Lower lobe of right lung (tissue), 2 donors: ENCODE data around the gene PAK2. TPM values are rescaled to one million over a fixed set of nuclear protein-coding genes. Genes with fewer than 3 reads are reported as not detected.

Experiments used
- ATAC-seq, 2 donors: fragments of 200-7000 bp; cut with Tn5 transposase; one replicate each; pipeline ENCODE4 v1.9.1; 2020 to 2022; ENCODE audit warnings: mild to moderate bottlenecking in 2 of 2, moderate library complexity in 2 of 2
- DNase-seq: peaks from one replicate; pipeline ENCODE4 v3.0.0-alpha.2; 2020
- H3K27ac ChIP-seq: fragments of 200-600 bp; one replicate; pipeline ENCODE4 v1.8.0; 2022
- H3K27me3 ChIP-seq: fragments of 200-600 bp; one replicate; pipeline ENCODE4 v1.8.0; 2022; ENCODE audit warnings: low read depth
- H3K36me3 ChIP-seq: fragments of 200-600 bp; one replicate; pipeline ENCODE4 v1.8.0; 2022; ENCODE audit warnings: mild to moderate bottlenecking
- H3K4me1 ChIP-seq: fragments of 200-600 bp; one replicate; pipeline ENCODE4 v1.8.0; 2022
- H3K4me3 ChIP-seq: fragments of 200-600 bp; one replicate; pipeline ENCODE4 v1.8.0; 2022; ENCODE audit warnings: mild to moderate bottlenecking
- H3K9me3 ChIP-seq: fragments of 200-600 bp; one replicate; pipeline ENCODE4 v1.8.0; 2022
- intact Hi-C: fragments of 100-400 bp; cut with DNase I; formaldehyde crosslinking; loops from one replicate; pipeline ENCODE4 v1.11.0; 2022
- total RNA-seq: library from RNA; stranded (reverse); fragmentation: NEBNext Ultra II Directional; extraction: Animal tissue kit (Norgen Biotek cat#: 25700); gene quantifications from one replicate; pipeline ENCODE4 v1.2.1, GENCODE V29; 2021
- TF ChIP-seq, protein P1 (sequence below): fragments of 200-600 bp; IDR thresholded peaks from one replicate; pipeline ENCODE4 v1.8.0; 2022; ENCODE audit warnings: antibody characterized with exemption, mild to moderate bottlenecking
- donor health status: DM: no; HTN: yes; CAD: no; lungs with severe emphysema.

The PAK2 gene
- total RNA-seq, 1 donor from 2014 or later, result 80.7 TPM

DNA sequence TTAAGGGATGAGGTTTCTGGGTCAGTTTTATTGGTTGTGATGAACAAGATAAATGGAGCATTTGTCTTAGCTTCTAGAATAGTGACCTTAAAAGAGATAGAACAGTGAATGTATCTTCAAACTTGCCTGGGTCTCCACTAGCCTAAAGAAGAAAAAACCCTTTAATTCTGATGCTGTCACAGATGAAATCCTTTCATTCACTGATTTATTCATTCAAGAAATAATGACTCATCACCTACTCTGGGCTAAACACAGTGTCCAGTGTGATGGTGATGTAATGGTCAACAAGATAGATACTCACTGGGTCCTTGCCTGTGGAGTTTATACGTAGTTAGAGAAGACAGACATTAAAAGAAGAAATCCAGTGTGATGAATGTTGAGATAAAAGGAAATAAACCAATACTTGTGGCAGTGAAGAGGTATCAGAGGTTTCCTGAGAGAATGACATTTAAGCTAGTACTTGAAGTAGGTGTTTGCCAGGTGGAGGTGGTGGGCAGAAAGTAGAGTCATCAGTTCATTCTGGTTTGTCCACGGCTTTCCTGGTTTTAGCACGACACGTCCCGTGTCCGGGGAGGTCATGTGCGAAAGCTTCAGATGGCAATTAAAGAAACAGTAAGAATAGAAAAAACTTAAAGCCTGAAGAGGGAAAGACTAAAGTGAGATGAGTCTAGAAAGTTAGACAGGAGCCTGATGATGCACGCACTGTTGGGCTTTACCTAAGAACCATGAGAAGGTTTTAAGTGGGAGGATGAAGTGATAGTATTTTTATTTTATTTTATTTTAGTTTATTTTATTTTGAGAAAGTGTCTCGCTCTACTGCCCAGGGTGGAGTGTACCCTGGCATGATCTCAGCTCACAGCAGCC lies 18.5 kb downstream of the PAK2 start:
- TF ChIP-seq, protein P1, sequence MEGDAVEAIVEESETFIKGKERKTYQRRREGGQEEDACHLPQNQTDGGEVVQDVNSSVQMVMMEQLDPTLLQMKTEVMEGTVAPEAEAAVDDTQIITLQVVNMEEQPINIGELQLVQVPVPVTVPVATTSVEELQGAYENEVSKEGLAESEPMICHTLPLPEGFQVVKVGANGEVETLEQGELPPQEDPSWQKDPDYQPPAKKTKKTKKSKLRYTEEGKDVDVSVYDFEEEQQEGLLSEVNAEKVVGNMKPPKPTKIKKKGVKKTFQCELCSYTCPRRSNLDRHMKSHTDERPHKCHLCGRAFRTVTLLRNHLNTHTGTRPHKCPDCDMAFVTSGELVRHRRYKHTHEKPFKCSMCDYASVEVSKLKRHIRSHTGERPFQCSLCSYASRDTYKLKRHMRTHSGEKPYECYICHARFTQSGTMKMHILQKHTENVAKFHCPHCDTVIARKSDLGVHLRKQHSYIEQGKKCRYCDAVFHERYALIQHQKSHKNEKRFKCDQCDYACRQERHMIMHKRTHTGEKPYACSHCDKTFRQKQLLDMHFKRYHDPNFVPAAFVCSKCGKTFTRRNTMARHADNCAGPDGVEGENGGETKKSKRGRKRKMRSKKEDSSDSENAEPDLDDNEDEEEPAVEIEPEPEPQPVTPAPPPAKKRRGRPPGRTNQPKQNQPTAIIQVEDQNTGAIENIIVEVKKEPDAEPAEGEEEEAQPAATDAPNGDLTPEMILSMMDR, result no peak
- no peaks in the 10 kb centered on the region for H3K27me3 ChIP-seq
- ATAC-seq, result no peak
- H3K9me3 ChIP-seq, result peaks cover 11% of the 10 kb centered on the region
- intact Hi-C loops, result no loop called here
- no peak overlapping the region for H3K4me3 ChIP-seq
- no peaks in the 10 kb centered on the region for H3K36me3 ChIP-seq
- peaks cover 9% of the 10 kb centered on the region for H3K4me1 ChIP-seq
- no peak overlapping the region for H3K27ac ChIP-seq
- no peak for DNase-seq

DNA sequence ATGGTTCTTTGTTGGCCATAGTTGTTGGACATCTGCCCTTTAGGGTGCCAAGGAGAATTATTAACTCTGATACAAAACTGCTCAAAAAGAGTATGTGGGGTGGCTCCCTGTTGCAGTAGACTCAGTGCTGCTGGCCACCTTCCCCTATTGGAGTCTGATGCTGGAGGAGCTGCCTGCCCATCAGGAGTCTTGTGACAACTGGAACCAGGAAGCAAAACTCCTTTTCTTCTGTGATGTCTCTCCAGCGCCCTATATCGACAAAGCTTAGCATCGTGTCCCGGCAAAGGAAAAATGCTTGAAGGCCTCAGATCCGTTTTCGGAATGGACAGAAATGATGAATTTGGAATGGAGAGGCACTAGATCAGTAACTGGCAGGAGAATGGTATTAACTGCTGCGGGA lies 23.5 kb downstream of the PAK2 start:
- DNase-seq, result no peak
- H3K4me3 ChIP-seq, result no peak overlapping the region
- ATAC-seq, result no peak

DNA sequence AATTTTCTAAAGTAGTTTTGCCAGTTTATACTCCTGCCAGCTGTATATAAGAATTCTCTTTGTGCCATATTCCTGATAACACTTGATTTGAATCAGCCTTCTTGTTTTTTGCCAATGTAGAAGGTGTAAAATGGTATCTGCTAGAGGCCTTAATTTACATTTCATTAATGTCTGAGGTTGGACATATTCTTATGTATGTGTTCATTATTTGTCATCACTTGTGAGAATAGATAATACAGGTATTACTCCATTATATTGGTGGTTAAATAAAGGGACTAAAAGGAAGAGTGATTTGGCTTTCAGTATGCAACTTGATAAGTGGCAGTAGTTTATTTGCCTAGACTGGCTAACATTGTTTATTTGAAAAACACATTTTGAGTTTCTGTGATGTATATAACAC lies 25.8 kb downstream of the PAK2 start:
- ATAC-seq, result no peak
- intact Hi-C loops, result no loop called here

More for the DNA sequence above, 23.5 kb downstream of the PAK2 start:
- no peaks in the 10 kb centered on the region for H3K27me3 ChIP-seq
- intact Hi-C loops, result no loop called here
- no peaks in the 10 kb centered on the region for H3K36me3 ChIP-seq
- no peak overlapping the region for H3K27ac ChIP-seq
- H3K9me3 ChIP-seq, result no peaks in the 10 kb centered on the region
- no peaks in the 10 kb centered on the region for H3K4me1 ChIP-seq
- TF ChIP-seq, protein P1, result no peak

DNA sequence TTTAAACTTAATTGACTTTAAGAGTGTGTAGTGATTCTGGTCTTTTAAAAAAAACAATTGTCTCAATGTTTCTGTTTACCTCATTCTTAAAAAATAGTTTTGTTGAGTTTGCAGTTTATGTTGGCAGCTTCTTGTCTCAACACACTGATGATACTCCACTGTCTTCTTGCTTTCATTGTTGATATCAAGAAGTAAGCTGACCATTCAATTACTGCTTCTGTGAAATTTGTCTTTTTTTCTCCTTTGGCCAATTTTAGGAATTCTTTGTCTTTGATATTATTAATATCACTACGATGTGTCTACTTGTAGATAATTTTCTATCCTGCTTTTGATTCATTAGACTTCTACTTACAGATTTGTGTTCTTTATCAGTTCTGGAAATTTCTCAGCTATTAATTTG lies 31.4 kb downstream of the PAK2 start:
- Histone ChIP-seq H3K9me3 (no peaks in the 10 kb centered on the region), H3K27me3 (no peaks in the 10 kb centered on the region), H3K4me1 (peaks cover 10% of the 10 kb centered on the region), H3K27ac (no peak overlapping the region), H3K4me3 (no peak overlapping the region), H3K36me3 (peaks cover 10% of the 10 kb centered on the region)
- DNase-seq (no peak), ATAC-seq (no peak)
- intact Hi-C loops, result no loop called here
- TF ChIP-seq, protein P1, result no peak

More for the DNA sequence above, 25.8 kb downstream of the PAK2 start:
- no peaks in the 10 kb centered on the region for H3K9me3 ChIP-seq
- H3K27me3 ChIP-seq, result no peaks in the 10 kb centered on the region
- H3K4me1 ChIP-seq, result no peaks in the 10 kb centered on the region
- no peak overlapping the region for H3K4me3 ChIP-seq
- TF ChIP-seq, protein P1, result no peak
- no peak overlapping the region for H3K27ac ChIP-seq
- no peak for DNase-seq
- H3K36me3 ChIP-seq, result peaks cover 10% of the 10 kb centered on the region

DNA sequence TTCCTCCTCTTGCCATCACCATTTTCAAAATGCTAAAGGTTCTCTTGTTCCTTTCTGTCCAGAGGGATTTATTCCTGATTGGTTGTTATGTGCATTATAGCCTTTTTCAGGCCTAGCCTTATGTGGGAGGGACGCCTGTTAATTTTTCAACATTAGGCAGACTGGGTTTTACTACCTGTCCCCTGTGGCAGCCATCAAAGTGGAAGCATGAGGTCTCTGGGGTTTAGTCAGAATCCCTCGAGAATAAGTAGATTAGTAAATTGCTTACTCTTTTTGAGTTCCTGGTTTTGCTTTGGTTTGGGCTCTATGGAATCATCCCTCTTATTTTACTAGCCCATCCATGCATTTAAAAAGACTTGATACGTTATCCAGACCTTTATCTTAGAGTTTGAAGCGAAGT lies 32.4 kb downstream of the PAK2 start:
- intact Hi-C loops, result no loop called here
- Histone ChIP-seq H3K9me3 (no peaks in the 10 kb centered on the region), H3K27me3 (no peaks in the 10 kb centered on the region), H3K27ac (no peak overlapping the region), H3K4me1 (peaks cover 10% of the 10 kb centered on the region), H3K36me3 (peaks cover 10% of the 10 kb centered on the region), H3K4me3 (no peak overlapping the region)
- ATAC-seq (no peak), DNase-seq (no peak)
- TF ChIP-seq, protein P1, result no peak
